ENCODE results near the gene CLIP1. TPM values are rescaled to one million over a fixed set of nuclear protein-coding genes. Genes with fewer than 3 reads are reported as not detected.
"Not testable (repeated sequence)": the region's sequence is repeated elsewhere in the genome, so short reads cannot be mapped to it uniquely, and the experiment has no call there.

The CLIP1 gene
- total and polyA plus RNA-seq, 2 experiments from 2014 or later: 61.7 to 74.5 TPM

DNA sequence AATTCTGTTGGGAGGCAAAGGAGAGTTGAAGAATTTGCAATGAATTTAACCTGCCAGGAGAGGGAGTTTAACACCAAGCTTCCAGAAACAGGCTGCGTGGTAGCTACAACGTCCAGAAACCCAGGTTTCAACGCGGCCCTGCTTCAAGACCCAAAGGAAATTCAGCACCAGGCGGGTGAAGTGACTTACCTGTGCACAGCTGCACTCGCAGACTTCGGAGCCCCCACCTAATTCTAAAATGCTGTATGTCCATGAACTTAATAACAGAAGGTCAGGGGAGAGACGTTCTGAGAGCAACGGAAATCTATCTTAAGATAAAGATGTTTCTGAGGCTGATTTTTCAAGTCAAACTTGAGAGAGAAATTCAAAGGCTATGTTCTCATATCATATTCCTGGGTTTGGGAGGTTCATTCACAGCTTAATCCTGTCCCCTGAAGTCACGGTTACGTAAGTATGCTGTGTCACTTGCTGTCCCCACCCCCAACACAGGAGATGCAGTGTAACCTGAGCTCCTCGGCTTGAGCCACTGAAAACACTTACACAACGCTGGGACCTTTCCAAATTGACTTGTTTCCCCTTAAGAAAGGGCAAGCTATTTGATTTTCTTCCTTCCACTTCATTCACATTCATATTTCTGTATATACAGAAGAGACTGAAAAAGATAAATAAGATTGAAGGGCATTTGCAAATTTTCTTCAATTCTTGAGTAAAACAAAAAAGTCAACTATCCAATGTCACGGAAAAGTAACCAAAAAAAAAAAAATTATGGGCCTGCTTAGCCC, 22.7 kb downstream of the CLIP1 start:
- in situ Hi-C loops (cut with MboI): no loop called here

DNA sequence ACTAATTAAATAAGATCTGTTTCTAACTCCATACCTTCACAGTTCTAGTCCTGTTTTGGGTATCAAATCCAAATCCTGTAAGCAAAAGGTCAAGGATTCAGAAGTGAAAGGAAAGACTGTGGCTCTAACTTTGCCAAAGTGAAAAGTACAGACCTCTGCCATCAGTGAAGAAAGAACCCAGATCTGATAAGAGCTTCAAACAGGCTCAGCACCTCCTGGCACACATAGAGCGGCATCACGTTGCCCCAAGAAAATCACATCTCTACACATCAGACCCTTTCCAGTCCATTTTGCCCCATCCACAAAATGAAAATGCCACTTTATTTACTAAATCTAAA, 23.2 kb downstream of the CLIP1 start:
- TF ChIP-seq EZH2phosphoT487 (IDR thresholded peaks at IDR 0.05; ENCODE audit: insufficient read depth, low read depth) (no peak), EZH2 (IDR thresholded peaks at IDR 0.05; ENCODE audit: insufficient read depth, poor library complexity, severe bottlenecking) (no peak)
- peak overlapping the region; percentile 100 for H3K27ac ChIP-seq
- no peak for DNase-seq
- H2AFZ ChIP-seq: peak overlapping the region; percentile 56
- H3K4me3 ChIP-seq: peak overlapping the region; percentile 58
- in situ Hi-C loops (cut with MboI): no loop called here
- H3K9me2 ChIP-seq (ENCODE audit: insufficient read depth): no peaks in the 10 kb centered on the region
- H3K4me2 ChIP-seq (ENCODE audit: unreplicated experiment): peak overlapping the region; percentile 93
- H3K27me3 ChIP-seq (replicated peaks; ENCODE audit: insufficient read depth): no peaks in the 10 kb centered on the region
- H3F3A ChIP-seq (ENCODE audit: insufficient read depth): peaks cover 44% of the 10 kb centered on the region
- H3K36me3 ChIP-seq (ENCODE audit: low read depth): no peaks in the 10 kb centered on the region
- no peaks in the 10 kb centered on the region for H4K20me1 ChIP-seq (ENCODE audit: insufficient read depth)
- peaks cover 33% of the 10 kb centered on the region for H3K4me1 ChIP-seq (ENCODE audit: insufficient read depth)
- peaks cover 84% of the 10 kb centered on the region for H3K79me2 ChIP-seq (ENCODE audit: insufficient read depth)
- WGBS, 2 experiments (ENCODE audit: low coverage in 1 of 2, low lambda C conversion rate in 2 of 2, missing lambda C conversion rate in 2 of 2): 28 to 36% methylated on average over 2 of the region's 2 CpGs
- H3K9ac ChIP-seq: peak overlapping the region; percentile 94
- H3K9me3 ChIP-seq (ENCODE audit: low read depth): no peaks in the 10 kb centered on the region

More for the DNA sequence above, 22.7 kb downstream of the CLIP1 start:
- Histone ChIP-seq H3K9me2 (ENCODE audit: insufficient read depth) (no peaks in the 10 kb centered on the region), H3K4me1 (ENCODE audit: insufficient read depth) (peaks cover 29% of the 10 kb centered on the region), H4K20me1 (ENCODE audit: insufficient read depth) (no peaks in the 10 kb centered on the region), H3K9me3 (ENCODE audit: low read depth) (no peaks in the 10 kb centered on the region), H3K4me2 (ENCODE audit: unreplicated experiment) (peak overlapping the region; percentile 93), H3K27me3 (replicated peaks; ENCODE audit: insufficient read depth) (no peaks in the 10 kb centered on the region), H3K36me3 (ENCODE audit: low read depth) (no peaks in the 10 kb centered on the region), H2AFZ (peak overlapping the region; percentile 56), H3K9ac (peak overlapping the region; percentile 94), H3F3A (ENCODE audit: insufficient read depth) (peaks cover 40% of the 10 kb centered on the region), H3K79me2 (ENCODE audit: insufficient read depth) (peaks cover 84% of the 10 kb centered on the region), H3K27ac (peak overlapping the region; percentile 100), H3K4me3 (peak overlapping the region; percentile 58)
- DNase-seq: peak; percentile 95
- TF ChIP-seq EZH2 (IDR thresholded peaks at IDR 0.05; ENCODE audit: insufficient read depth, poor library complexity, severe bottlenecking): no peak
- no peak for TF ChIP-seq EZH2phosphoT487 (IDR thresholded peaks at IDR 0.05; ENCODE audit: insufficient read depth, low read depth)
- WGBS, 2 experiments (ENCODE audit: low coverage in 1 of 2, low lambda C conversion rate in 2 of 2, missing lambda C conversion rate in 2 of 2): 2 to 3% methylated on average over 14 of the region's 14 CpGs

DNA sequence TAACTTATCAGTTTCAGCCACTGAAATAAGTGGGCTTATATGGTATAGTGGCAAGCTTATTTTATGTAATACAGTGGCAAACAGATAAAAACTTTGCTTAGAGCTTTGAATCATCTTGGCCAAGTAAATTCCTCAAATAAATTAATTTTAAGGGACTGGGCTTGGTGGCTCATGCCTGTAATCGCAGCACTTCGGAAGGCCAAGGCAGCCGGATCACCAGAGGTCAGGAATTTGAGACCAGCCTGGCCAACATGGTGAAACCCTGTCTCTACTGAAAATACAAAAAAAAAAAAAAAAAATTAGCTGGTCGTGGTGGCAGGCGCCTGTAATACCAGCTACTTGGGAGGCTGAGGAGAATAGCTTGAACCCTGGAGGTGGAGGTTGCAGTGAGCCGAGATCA, 24.5 kb downstream of the CLIP1 start:
- H4K20me1 ChIP-seq (ENCODE audit: insufficient read depth); in situ Hi-C loops (cut with MboI): not testable (repeated sequence)

GRCh38 chr12:122395319-122395718, 27.1 kb downstream of the CLIP1 start:
- Histone ChIP-seq H2AFZ (no peak overlapping the region), H3K4me1 (ENCODE audit: insufficient read depth) (peaks cover 26% of the 10 kb centered on the region), H3K27me3 (replicated peaks; ENCODE audit: insufficient read depth) (no peaks in the 10 kb centered on the region), H3K9me3 (ENCODE audit: low read depth) (no peaks in the 10 kb centered on the region), H3K36me3 (ENCODE audit: low read depth) (no peaks in the 10 kb centered on the region), H3K9me2 (ENCODE audit: insufficient read depth) (no peaks in the 10 kb centered on the region), H3K4me3 (no peak overlapping the region), H3F3A (ENCODE audit: insufficient read depth) (peaks cover 33% of the 10 kb centered on the region), H3K27ac (peak overlapping the region; percentile 50), H4K20me1 (ENCODE audit: insufficient read depth) (no peaks in the 10 kb centered on the region), H3K4me2 (ENCODE audit: unreplicated experiment) (peak overlapping the region; percentile 0), H3K79me2 (ENCODE audit: insufficient read depth) (peaks cover 90% of the 10 kb centered on the region), H3K9ac (no peak overlapping the region)
- in situ Hi-C loops (cut with MboI): no loop called here
- DNase-seq: peak; percentile 87
- WGBS, 2 experiments (ENCODE audit: low coverage in 1 of 2, low lambda C conversion rate in 2 of 2, missing lambda C conversion rate in 2 of 2): 48 to 51% methylated on average over 3 of the region's 3 CpGs
- TF ChIP-seq EZH2phosphoT487 (IDR thresholded peaks at IDR 0.05; ENCODE audit: insufficient read depth, low read depth): no peak
- no peak for TF ChIP-seq EZH2 (IDR thresholded peaks at IDR 0.05; ENCODE audit: insufficient read depth, poor library complexity, severe bottlenecking)

More for the DNA sequence above, 24.5 kb downstream of the CLIP1 start:
- H2AFZ ChIP-seq; H3K9me3 ChIP-seq (ENCODE audit: low read depth); DNase-seq; H3K27ac ChIP-seq; H3K4me2 ChIP-seq (ENCODE audit: unreplicated experiment); H3K27me3 ChIP-seq (replicated peaks; ENCODE audit: insufficient read depth); H3K9me2 ChIP-seq (ENCODE audit: insufficient read depth); H3K9ac ChIP-seq; H3K36me3 ChIP-seq (ENCODE audit: low read depth); H3K4me3 ChIP-seq: not testable (repeated sequence)
- Histone ChIP-seq H3F3A (ENCODE audit: insufficient read depth) (peaks cover 44% of the 10 kb centered on the region), H3K4me1 (ENCODE audit: insufficient read depth) (peaks cover 33% of the 10 kb centered on the region), H3K79me2 (ENCODE audit: insufficient read depth) (peaks cover 84% of the 10 kb centered on the region)
- 95% methylated on average over 6 of the region's 6 CpGs for WGBS, 2 experiments (ENCODE audit: low coverage in 1 of 2, low lambda C conversion rate in 2 of 2, missing lambda C conversion rate in 2 of 2)
